Head of caudate nucleus (tissue), 42 donors: ENCODE results near the gene IGFN1.
A peak's percentile ranks its signal among the peaks of the same experiment; 100 is the strongest.

Source experiments
- DNase-seq, 42 donors: peaks; one replicate each; pipeline versions ENCODE4 v3.0.0 to v3.0.0-alpha.2; 2020 to 2021; ENCODE audit warnings: mixed read lengths in 7 of 42
- intact Hi-C: fragments of 100-400 bp; cut with DNase I; formaldehyde crosslinking; loops from one replicate; pipeline ENCODE4 v1.15.0; 2022

IGFN1 gene

DNA sequence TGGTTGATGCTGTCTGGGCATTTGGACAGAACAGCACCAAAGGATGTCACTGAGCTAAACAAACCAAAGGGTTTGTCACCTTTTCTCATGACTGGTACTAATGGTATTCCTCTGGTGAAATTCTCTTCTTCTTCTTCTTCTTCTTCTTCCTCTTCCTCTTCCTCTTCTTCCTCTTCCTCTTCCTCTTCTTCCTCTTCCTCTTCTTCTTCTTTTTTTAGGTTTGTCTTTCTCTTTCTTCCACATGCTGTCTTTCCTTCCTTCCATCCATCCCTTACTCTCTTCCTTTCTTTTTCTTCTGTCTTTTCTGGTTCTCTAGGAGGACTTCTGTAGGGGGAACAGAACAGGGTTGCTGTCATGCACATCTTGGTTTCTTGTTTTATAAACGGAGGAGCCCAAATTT lies 9.3 kb upstream of the IGFN1 start:
- no peak for DNase-seq
- intact Hi-C loops: no loop called here

DNA sequence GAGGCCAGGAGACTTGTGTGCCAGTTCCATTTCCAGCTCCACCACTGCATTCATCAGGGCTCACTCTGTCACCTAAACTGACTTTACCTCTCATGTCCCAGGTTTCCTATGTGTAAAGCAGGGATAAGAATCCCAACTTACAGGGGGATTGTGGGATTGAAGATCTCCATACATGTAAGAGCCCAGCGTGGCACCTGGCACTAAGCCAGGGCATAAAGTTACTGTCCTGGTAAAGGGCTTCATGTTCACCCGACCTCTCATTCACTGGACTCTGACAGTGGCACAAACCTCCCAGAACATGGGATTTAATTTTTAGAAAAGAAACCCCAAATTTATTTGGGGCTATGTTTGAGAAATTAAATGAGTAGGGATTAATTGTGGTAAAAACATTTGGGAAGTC lies 8.9 kb upstream of the IGFN1 start:
- intact Hi-C loops: no loop called here

DNA sequence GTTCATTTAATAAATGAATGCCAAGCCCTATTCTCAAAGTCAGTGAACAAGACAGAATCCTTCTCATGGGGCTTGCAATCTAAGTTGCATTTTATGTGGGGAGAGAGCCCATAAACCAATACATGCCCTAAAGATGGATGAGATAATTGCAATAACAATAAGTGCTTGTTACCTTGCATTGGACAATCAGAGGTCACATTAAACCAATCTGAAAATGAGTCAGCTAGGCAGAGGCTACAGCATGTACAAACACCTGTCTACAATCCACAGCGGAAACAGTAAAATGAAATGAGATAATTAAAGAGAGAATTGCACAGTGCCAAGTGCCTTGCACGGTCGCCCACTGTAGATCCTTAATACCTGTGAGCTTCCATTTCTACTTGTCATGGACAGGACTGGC lies 7.4 kb upstream of the IGFN1 start:
- DNase-seq: no peak
- intact Hi-C loops: no loop called here

More for the DNA sequence above, 8.9 kb upstream of the IGFN1 start:
- no peak for DNase-seq

DNA sequence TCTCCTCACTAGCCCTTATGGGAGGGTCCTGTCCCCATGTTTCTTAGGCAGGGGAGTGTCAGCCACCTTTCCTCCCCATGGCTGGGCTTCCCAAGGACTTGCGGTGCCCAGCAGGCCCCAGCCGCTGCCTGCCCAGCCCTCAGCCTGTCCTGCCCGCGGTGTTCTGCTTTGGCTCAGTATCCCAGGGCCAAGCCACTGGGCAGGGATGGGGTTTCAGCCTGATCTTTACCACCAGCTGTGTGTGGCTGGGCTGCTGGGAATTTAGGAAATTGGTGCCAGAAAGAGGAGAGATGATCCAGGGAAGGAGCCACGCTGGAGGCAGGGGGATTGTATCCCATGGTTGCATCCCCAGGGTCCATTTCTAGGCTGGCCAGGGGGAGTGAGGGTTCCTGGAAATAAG lies 6.9 kb upstream of the IGFN1 start:
- DNase-seq: no peak
- intact Hi-C loops: no loop called here

DNA sequence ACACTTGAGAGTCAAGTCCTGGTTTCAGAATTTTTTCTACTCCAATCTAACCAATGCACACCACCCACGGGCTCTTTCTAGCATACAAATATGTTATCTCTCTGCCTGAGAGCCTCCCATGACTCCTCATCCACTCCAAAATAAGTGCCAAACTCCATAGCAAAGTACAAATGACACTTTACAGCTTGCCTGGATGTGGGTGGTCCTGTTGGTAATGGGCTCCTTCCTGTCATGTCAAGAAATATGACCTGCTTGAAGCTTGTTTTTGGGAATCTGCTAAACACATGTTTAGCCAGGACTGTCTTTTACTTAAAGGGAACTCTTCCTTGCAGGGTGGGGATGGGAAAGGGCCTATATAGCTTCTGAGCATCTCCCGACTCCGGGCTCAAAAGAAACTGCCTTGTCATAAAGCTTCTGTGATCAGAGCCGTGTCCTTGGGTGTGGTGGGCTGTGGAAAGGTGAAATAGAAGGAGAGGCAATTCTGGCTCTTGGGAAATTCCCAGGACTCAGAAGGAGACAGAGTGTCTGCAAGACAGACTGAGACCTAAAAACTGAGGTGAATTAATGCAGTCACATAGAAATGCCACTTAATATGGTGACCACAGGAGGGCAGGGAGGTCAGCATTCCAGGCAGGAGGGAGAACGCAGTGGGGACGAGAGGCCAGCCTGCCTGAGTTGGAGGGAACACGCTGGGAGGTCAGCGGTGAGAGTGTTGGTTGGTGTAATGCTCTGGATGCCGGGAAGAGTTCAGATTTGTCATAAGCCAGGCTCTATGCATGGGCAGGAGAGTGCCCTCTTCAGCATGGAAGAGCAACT lies 6.1 kb upstream of the IGFN1 start:
- intact Hi-C loops: no loop called here
- peak in 25 of 42 donors; percentile 4 to 71 (median 35) for DNase-seq

DNA sequence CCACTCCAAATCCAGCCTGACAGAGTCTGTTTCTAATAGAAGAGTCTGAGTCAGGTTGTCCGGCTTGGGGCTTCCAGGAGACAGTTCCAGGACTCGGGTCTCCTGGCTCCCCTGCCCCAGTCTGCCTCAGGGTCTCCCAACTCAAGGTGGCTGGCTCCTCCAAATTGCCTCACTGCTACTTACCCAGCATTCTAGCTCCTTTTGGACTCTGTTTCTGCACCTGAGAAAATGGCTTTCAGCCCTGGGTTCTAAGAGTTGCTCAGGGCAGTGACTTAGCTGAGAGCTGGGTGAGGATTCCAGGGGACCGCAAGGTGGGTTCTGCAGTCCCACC lies 5.5 kb upstream of the IGFN1 start:
- DNase-seq: no peak
- intact Hi-C loops: no loop called here

DNA sequence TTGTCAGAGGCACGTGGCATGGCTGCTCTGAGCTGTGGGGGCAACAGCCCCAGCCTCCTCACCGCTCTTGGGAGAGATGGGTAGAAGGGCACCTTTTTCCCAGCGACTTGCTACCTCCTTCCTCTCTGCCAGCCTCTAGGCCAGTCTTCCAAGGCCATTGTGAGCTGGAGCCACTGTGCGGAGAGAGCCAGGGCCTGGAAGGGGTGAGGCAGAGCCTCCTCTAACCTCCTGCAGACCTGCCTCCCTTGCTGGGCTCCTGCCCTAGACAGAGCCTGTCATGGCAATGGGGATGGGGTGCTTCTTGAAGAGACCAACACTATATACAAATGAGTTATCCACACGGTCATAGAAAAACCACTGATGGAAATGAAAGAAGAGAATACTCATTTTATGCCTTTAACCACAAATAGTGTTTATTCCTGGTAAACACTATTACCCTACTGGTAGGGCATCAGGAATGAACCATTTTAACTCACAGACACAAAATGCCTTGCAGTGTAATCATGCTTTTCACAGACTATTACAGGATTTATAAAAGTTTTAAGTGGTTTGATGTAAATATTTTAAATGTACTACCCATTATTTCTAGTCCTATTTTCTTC lies 5.0 kb upstream of the IGFN1 start:
- no peak for DNase-seq
- intact Hi-C loops: no loop called here

DNA sequence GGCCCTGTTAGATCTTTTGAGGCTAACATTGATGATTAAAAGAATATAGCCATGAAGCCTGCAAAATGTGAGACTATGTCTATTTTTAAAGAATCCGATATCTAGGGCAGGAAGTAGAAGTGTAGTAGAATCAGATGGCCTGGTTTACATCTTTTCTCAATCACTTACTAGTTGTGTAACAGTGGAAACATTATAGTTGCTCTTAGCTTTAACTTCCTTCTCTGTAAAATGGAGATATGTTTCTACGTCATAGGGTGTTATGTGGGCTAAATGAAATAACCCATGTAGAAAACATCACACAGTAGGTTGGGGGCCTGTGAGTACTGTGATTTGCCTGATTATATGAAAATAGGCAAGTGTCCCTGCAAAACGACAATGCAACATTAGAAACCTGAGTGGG lies 4.4 kb upstream of the IGFN1 start:
- intact Hi-C loops: no loop called here
- DNase-seq: no peak

DNA sequence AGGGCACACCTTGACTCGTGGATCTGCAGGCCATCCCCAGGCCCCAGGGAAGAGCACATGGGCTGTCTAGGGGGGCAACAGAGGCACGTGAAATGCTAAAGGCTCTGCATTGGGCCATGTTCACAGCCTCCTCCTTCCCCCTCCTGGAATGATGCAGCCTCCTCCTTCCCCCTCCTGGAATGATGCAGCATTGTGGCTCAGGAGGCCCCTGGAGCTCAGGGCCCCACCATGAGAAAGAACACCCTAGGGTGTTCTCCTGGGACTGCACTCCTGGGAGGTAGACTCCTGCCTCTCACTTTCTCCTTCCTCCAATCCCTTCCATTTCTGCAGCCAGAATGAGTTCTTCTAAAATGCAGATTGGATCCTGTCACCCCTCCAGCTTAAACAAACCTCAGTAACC lies 1.5 kb upstream of the IGFN1 start:
- intact Hi-C loops: no loop called here
- DNase-seq: no peak

DNA sequence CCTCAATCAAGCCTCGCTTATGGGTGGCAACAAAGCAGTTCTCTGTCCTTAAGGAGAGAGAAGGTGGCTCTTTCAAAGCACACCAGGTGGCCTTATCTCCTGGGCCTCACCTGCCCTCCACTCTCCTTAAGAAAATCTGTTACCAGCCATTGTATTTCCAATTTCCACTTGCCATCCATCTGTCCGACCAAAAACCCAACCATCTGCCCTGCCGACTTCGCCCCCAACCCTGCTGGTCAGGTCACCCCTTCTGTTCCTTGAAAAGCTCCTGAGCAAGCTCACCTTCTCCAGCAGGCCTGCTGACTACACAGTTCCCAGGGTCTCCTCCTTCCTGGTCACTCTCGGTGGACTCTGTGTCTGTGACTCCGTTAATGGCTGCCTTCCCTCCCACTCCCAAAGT lies 619 bp upstream of the IGFN1 start:
- DNase-seq: no peak
- intact Hi-C loops: no loop called here

DNA sequence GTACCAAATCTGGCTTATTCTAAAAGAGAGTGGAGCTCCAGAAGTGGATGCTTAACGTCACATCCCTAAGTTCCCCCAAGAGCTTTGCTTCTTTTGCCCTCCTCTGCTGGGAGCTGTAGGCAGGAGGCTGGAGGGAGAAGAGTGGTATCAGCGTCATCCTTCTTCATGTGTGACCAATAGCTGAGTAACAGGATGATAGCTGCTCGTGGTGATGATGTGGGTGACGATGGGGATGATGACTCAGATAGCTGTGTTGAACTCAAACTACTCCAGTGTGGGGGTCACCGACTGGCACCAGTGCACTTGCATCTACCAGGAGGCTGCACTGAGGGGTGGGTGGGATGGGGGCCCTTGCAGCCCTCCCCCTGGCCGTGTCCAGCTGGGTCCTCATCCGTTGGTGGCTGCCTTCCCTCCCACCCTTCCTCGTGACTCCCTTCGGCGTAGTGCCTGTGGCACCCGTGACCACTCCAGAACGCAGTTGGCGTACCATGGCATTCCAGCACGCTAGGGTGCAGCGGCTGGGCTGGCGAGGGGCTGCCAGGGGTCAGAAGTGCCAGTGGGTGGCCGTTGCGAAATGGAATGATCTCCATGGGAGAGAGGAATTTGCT lies 1.1 kb downstream of the IGFN1 start:
- DNase-seq: peak in 7 of 42 donors; percentile 11 to 54 (median 28)
- intact Hi-C loops: no loop called here

DNA sequence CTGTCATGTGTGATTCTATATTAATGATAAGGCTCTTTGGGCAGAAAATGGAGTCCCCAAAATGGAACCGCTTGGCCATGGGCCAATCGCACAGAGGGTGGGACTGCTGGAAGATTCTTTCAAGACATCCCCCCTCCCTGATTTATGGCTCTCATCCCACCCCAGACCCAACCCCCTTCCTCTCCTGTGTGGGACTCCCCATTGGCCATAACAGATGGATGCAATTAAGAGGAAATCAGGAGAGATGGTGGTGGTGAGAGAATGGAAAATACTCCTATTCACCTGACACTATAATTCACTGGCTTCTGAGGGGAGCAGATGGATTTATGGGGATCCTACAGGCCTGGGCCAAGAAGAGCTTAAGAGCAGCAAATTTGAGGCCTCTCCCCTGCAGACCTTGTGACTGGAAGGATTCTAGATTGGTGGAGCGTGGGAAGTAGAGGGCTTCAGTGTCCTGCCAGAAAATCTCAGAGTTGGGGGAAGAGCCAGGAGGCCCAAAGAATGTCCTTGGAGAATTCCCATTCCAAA lies 1.7 kb downstream of the IGFN1 start:
- peak in 1 of 42 donors; percentile 17 for DNase-seq
- intact Hi-C loops: no loop called here

DNA sequence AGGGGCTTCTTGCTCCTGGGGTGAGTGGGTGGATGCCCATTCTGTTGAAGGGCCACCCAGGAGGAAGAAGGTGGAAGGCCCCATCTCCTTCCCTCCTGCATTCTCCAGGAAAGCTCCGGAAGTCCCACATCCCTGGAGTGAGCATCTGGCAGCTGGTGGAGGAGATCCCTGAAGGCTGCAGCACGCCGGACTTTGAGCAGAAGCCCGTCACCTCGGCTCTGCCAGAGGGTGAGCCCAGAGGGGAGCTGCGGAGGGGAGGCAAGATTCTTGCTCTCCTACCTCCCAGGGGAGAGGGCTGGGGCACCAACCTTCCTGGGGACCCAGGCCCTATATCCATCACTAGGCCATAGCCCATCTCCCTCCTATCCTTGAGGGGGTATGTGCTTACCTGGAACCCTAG lies 3.4 kb downstream of the IGFN1 start:
- DNase-seq: no peak
- intact Hi-C loops: no loop called here

DNA sequence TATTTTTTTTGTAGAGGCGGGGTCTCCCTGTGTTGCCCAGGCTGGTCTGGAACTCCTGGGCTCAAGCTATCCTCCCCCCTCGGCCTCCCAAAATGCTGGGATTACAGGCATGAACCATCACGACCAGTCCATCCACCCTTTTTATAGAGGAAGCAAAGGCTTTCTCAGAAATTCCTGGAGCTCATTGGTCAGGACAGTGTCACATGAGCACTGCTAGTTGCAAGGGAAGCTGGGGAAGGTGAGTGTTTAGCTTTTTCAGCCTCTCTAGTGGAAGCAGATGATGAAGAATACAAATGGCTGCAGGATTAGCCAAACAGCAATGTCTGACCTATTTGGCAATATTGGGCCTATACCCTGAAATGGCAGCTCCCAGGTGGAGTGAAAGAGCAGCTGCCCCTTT lies 8.0 kb downstream of the IGFN1 start:
- intact Hi-C loops: no loop called here
- no peak for DNase-seq

DNA sequence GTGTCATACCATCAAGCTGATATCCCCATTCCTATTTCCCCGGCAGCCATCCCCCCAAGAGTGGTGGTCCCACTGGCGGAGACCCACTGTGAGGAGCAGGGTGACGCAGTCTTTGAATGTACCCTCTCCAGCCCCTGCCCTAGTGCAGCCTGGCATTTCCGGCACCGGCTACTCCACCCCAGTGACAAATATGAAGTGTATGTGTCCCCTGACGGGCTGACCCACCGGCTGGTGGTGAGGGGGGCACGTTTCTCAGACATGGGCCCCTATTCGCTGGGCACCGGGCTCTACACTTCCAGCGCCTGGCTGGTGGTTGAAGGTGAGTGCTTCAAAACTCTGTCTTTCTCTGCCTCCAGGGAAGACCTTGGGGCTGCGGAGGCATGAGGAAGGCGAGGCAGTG lies 14.4 kb downstream of the IGFN1 start:
- intact Hi-C loops: no loop called here
- no peak for DNase-seq

DNA sequence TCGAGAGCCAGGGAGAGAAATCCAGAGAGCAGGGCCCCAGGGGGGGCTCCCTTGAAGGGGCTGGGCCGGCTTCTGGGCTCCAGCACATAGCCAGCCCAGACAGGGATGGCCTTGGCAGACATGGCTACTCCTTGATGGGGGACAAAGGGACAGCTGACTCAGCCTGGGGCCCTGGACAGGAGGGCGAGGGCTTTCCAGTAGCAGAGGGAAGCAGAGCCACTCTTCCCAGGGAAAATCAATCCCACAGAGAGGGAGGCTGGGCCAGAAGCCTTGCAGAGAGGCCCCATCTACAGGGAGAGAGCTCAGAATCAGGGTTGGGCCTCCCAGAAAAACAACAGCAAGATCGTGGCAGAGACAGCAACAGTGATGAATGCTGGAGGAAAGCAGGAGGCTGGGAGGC lies 15.6 kb downstream of the IGFN1 start:
- peak in 2 of 42 donors; percentile 14 to 44 for DNase-seq
- intact Hi-C loops: no loop called here

DNA sequence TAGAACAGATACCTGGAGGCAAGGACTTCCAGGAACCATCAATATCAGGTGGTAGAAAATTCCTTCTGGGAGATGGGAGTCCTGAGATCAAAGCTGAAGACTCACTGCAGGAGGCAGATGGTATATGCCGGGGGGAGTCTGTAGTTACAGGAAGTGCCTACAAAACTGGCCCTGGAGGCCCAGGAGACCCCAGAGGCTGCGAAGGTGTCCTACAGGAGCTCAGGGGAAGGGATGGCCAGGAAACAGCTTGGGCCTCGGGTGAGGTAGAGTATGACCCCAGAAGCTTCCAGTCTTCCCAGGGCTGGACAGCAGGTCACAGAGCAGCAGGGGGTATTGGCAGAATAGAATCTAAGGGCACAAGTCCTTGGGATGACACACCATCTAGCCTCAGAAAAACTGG lies 16.4 kb downstream of the IGFN1 start:
- DNase-seq: no peak
- intact Hi-C loops: no loop called here

DNA sequence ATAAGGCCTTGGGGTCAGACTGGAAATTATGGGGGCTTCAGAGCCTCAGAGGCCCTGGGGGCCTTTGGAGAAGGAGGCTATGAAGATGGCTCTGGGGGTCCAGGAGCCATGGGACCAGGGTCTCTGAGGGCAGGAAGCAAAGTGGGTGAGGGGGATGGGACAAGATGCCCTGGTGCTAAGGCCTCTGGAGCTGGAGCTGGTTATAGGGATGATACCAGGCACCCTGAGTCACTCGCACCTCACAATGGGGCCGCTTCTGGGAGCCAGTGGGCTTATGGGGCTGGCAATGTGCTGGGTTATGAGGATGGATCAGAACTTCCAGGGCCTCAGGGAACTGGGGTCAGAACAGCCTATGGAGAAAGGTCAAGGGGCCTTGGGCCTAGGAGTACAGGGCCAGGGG lies 17.6 kb downstream of the IGFN1 start:
- intact Hi-C loops: no loop called here
- DNase-seq: peak in 1 of 42 donors; percentile 13

DNA sequence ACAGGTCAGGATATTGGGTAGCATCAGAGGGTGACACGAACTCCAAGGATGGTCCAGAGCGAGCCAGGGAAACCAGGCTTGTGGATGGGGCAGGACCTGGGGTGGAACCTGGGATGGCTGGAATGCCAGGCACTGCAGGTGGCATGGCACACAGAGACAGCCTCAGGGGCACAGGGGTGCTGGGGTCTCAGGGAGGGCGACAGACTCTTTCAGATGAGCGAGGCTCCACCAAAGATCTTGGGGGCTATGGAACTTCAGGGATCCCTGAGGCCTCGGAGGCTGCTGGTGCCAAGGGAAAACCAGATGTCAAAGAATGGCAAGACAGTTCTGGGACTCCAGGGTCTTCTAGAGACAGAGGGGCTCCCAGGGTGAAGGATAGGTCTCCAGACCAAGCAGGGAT lies 21.4 kb downstream of the IGFN1 start:
- peak in 2 of 42 donors; percentile 20 to 23 for DNase-seq
- intact Hi-C loops: no loop called here

DNA sequence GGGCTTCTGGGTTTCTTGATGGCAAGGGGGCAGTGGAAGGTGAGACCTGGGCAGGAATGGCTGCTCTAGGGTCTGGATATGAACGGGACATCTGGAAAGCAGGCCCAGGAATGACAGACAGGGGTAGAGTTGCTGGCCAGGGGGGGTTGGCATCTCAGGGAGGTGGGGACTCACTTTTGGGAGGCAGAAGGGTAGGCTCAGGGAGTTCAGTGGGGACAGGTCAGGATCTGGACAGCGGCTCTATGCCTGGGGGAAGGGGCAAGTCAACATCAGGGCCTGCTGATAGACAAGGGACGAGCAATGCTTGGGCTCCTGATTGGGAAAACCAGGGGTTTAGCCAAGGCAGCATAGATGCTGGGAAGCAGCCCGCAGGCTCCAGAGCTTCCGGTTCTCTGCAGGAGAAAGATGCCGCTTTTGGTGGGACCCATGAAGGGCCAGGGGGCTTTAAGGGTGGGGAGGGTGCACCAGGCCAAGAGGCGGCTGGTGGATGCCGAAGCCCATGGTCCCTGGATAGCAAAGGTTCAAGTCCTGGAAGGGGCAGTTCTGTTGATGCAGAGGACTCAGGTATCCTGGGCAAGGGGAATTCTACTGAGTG lies 21.9 kb downstream of the IGFN1 start:
- intact Hi-C loops: no loop called here
- DNase-seq: peak in 4 of 42 donors; percentile 1 to 32 (median 15)
